HG02763 (cell line): ENCODE results near the gene TACC3.

ENCODE experiments used
- ATAC-seq: cut with Tn5 transposase; IDR thresholded peaks from one replicate; pipeline ENCODE4 v1.9.1; 2021; ENCODE audit warnings: mild to moderate bottlenecking, moderate library complexity; ENCODE audit not compliant: unreplicated experiment

The TACC3 gene

DNA sequence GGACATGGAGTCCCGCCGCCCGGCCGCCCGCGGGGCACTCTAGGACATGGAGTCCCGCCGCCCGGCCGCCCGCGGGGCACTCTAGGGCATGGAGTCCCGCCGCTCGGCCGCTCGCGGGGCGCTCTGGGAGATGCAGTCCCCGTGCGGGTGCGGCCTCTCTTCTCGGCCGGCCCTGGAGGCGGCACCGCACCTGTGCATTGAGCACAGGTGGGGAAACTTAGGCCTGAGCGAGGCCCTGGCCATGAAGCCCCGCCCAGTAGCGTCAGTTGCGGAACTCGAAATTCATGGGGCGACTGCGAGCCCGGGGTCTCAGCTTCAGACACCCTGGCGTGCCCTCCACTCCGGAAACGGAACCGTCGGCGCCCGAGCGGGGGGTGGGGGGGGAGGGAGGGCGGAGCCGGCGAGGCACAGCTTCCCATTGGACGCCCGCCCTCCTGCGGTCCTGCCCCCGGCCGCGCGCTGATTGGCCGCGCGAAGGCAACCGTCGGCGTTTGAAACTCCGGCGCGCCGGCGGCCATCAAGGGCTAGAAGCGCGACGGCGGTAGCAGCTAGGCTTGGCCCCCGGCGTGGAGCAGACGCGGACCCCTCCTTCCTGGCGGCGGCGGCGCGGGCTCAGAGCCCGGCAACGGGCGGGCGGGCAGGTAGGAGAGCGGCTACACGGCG, at the start of gene TACC3, which contains the start of gene TMEM129:
TACC3 (plus strand) TSS at position 519 of the 663 bp plus-strand sequence. CDS start 1,901 bp downstream, outside the sequence.
TMEM129 (minus strand) TSS at position 321 of the 663 bp plus-strand sequence. CDS start 486 bp downstream, outside the sequence.
- ATAC-seq, result peak; percentile 76

DNA sequence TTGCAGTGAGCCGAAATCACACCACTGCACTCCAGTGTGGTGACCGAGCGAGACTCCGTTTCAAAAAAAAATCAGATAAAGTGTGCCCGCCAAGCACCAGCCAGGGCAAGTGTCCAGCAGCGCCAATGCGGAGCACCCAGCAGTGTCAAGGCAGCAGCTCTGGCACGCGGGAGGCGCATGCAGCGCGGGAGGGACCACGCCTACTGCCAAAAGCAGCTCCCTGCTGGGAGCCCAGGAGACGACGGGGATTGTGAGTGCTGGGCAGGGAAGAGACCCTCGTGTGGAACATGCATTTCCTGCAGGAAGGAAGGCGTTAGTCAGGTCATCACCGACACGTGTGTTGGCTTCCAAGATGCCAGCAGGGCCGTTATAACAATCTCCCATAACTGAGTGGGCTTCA, 47.6 kb upstream of the TACC3 start:
- no peak for ATAC-seq

DNA sequence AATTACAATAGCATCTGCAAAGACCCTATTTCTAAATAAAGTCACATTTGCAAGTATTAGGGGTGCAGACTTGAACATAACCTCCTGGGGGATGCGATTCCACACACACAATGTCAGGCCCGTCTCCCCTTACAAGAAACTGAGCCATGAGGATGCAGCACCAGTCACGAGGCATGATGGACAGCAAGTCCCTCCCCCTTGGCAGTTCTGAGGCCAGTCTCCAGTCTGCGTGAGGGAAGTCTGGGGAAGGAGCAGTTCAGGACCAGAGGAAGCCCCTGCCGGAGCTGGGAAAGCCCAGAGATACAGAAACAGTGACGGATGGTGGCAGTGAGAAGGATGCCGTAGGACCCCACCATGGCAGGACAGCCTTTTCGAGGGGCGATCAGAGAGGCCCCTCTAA, 46.6 kb upstream of the TACC3 start:
- ATAC-seq, result no peak

DNA sequence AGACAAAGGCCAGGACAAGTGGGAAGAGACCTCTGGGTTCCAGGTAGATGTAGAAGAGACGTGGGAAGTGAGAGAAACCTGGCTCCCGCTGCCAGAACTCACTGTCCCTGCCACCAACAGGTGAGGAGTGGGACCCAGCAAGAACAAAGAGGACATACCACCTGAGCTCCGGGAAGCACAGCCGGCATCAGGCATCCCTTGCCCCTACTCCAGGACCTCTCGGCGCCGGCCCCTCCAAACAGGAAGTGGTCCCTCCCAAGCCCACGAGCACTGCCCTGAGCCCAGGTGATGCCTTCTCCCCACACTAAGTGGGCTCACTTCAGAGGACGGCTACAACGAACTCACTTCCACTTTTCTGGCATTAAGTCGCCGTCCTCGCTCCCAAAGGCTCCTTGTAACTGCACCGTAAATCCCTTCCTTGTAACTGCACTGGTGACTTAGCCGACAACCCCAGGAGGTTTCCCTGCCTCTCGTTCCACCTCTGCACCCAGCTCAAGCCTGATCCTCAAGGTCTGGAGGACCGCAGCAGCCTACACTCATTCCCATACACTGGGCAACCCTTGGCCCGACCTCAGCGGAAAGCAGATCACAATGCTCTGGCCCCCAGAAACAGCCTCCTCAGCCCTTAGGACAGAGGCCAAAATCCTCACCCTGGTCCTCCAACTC, 46.1 kb upstream of the TACC3 start:
- ATAC-seq, result no peak

DNA sequence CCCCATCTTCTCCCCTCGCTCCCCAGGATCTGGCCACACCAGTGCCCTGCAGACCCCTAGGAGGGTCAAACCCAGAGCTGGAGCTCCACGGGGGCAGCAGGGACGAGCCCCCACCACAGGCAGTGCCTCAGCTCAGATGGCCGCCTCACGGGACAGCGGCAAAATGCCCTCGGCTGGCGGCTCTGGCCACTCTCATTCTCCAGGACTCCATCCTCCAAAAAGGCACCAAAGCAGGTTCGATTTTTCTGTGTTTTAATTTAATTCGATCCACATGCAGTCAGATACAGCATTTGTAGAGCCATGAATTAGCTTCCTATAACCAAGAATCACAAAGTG, 45.6 kb upstream of the TACC3 start:
- ATAC-seq, result no peak

DNA sequence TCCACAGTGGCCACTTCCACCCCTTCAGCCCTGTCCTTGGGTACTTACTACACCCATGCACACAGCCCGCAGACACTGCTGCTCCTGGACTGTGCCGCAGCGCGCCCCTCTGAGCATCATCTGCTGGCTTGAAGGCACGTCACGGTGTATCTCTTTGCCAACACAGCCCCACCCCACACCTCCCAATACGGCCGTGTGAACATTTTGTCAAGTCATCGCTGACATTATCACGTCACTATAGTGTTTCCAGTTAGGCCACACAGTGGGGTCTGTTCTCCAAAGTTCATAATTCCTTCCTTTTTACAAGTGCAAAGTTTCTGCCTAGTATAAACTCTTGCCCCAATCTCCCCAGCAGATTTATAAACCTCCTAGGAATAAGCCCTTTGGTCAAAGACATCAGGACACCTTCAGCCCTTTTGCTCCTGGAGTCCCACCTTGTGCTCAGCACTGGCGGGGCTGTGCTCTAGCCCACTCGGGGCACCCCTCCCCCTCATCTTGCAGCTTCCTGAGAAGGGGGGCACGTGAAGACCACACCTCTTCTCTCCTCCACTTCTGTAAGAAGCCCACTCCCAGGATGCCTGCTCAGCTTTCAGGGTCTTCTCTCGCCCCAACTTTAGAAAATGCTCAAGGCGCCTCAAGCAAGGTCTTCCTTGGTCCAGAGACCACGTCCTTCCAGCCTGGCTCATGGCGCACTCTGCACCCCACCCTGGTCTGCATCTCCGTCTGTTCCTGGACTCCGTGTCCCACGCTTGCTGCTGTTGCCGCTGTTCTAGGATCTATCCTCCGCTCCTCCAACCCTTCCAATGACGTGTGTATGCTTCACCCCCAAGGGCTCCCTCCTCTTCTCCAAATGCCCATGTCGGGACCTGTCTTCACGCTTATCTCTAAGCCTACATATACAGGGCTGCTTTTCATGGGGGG, 44.5 kb upstream of the TACC3 start:
- no peak for ATAC-seq

DNA sequence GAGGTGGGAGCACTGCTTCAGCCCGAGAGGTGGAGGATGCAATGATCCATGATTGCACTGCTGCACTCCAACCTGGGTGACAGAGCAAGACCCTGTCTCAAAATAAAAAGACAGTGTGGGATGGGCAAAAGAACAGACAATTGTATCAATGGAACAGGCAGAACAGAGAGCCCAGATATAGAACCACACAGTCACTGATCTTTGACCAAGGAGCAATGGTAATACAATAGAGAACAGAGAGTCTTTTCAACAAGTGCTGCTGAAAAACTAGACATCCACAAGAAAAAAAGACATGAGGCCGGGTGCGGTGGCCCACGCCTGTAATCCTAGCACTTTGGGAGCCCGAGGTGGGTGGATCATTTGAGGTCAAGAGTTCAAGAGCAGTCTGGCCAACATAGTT, 43.1 kb upstream of the TACC3 start:
- ATAC-seq, result no peak

DNA sequence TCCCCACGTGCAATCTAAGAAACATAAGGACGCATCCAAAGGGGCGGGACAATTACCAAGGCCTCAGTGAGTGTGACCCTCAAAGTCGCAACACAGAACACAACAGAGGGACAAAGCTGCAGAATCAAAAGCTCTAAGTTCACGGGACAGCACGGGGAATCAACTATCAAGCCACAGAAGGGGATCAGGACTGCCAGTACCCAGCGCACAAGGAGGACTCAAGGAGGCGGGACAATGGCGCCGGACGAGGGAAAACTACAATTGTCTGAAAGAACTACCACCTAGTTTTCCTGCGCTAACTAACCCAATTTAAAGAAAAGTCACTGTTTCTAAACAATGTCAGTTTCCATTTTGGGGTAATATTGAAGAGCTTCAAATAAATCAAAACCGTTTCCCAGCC, 38.5 kb upstream of the TACC3 start:
- ATAC-seq, result no peak

DNA sequence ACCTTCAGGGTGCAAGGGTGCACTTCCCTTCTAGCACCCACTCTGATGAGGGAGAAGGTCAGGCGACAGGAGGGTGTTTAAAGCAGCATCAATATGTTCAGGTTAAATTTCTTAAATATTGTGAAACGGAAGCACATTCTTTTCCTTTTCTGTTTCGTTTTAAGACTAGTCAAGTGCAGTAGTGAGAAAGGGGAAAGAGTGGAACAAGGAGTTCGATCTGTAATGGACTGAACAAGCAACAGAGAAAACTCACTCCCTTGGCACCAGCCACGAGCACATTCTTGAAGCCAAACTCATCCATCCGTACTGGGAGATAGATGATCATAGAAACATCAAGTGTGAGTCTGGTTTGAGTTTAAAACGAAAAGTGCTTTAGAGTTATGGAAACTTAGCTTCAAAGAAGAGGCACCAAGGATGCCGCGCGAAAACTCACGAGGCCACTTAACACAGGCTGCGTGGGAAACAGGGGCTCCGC, 38.0 kb upstream of the TACC3 start:
- no peak for ATAC-seq

DNA sequence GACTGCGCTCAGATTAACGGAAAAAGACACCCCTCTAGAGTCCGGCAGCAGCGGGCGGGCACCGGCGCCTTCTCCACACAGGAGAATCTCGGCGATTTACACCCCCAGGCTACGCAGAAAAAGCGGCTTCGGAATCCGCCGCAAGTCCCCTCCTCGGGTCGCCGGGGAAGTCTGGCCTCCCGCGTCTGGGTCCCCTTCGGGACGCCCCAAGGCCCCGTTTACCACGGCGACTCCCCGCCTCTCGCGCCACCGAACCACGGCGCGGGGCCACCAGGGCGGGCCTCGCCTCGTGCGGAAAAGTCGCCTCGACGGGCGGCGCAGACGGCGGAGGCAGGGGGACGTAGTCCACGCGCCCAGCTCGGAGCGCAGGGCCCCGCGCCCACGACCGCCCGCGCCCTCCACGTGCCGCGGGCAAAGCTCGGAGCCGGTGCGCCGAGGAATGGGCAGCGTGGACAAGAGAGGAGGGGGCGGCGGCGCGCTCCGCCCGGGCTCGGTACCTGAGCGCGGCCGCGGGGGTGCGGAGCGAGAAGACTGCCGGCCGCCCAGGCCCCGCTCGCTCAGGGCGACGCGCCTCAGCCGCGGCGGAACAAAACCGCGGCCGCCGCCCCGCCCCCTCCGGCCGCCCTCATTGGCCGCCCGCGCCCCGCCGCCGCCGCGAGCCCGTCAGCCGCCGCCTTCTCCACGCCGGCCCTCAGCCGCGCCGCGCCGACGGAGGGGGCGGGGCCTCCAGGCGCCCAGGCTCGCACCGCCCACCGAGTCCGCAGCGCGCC, 37.4 kb upstream of the TACC3 start, which contains the start of gene FAM53A:
FAM53A (minus strand) TSS at position 578 of the 770 bp plus-strand sequence. CDS start 15,572 bp downstream, outside the sequence.
- ATAC-seq, result peak; percentile 89

DNA sequence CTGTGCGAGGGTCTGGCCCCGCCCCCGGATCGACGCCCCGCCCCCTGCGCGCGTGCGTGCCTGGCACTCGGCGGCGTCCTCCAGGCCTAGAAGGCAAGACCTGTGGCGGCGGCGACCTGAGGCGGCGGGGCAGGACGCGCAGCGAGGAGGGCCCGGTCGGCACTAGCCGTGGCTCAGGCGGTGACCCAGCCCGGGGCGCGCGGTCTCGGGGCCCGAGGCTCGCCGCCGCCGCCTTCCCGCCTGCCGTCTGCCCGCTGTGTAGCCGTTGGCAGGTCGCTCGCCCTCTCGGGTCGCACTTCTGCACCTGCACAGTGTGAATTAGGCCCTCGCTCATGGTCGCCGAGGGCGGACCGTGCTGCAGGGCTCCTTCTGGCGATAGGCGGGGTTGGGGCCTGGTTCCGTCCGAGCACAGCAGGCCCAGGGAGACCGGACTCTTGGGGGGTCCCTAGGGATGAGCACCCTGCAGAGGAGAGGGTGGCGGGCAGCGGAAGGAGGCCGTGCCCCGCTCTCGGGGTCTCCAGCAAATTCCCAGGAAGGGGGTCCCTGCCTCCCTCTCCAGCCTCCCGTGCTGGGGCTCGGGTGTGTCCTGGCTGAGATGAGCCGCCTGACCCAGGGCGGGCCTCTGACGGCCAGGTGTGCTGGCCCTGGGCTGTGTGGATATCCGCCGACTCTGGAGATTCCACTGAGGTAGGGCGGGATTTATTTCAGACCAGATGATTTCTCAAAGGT, 36.7 kb upstream of the TACC3 start:
- ATAC-seq, result no peak

DNA sequence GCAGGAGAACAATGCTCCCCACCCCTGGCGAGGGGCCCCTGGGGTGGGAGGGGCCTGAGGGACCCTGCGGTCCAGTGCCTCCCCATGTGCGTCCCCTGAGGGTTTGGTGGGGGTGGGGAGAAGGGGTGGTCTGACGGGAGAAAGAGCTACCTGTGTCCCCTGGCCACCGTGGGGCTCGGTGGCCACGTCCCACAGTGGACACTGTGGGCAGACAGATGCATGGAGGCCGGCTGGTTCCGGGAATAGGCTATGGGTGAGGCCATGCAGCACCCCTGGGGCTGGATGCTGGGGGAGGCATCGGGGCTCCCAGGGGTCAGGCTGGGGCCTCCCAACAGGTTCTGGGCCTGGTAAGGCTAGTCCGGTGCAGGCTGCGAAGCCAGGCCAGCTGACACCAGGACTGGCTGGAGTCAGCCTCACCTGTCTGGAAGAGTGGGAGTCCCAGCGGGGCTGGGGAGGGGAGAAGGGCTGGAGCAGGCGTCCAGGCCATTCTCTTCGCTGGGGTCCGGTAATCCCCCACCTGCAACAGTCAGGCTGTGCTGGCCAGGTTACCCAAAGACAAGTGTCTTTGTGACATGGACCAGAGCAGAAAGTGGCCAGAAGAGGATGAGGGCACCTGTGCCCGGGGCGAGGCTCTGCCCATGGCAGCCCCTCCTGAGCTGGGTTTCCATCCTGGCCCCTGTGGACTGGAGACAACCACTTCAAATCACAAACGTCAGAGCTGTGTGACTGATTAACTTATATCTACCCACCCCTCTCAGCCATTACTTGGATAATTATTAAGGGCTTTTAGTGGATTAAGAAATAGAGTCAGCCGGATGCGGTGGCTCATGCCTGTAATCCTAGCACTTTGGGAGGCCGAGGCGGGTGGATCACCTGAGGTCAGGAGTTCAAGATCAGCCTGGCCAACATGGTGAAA, 35.8 kb upstream of the TACC3 start:
- ATAC-seq, result no peak

DNA sequence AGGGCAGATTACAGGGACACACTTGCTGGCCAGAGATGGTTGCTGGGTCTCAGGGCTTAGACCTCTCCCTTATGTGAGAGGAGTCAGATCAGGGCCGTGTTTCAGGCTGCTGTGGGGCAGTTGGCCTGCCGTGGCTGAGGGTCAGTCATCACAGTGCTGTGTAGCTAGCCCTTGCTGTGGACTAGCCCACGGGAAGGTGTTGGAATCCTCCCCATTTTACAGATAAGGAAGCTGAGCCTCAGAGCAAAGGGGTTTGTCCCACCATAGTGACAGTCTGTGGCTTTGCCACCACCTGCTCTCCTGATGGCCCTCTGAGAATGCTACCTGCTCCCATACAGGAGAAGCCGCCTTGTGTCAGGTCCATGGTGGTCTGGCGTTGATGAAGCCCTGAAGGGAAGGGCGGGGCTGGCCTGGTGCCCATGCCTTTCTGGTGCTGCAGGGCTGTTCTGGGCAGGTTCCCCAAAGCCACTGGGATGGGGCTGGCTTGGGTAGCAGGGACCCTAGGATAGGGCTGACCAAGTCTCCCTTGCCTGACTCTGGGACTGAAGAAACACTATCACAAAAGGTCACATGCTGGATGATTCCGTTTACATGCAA, 34.8 kb upstream of the TACC3 start:
- no peak for ATAC-seq

DNA sequence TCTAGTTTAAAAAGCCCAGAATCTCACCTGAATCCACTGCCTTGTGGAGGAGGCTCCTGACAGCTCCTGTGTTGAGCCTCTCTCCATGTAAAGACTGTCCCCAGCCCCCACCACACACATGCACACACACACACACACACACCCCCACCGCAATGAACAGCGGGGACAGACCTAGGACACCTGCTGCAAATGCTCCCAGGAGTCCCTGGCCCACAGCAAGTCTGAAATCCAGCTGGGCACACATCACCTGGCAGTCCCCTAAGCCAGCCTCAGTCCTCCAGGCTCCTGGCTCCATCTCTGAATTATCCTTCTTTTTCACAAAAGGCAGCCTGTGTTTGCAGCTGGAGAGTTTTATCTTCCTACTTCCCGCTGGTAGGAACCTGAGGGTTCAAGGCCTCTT, 30.6 kb upstream of the TACC3 start:
- ATAC-seq, result no peak

DNA sequence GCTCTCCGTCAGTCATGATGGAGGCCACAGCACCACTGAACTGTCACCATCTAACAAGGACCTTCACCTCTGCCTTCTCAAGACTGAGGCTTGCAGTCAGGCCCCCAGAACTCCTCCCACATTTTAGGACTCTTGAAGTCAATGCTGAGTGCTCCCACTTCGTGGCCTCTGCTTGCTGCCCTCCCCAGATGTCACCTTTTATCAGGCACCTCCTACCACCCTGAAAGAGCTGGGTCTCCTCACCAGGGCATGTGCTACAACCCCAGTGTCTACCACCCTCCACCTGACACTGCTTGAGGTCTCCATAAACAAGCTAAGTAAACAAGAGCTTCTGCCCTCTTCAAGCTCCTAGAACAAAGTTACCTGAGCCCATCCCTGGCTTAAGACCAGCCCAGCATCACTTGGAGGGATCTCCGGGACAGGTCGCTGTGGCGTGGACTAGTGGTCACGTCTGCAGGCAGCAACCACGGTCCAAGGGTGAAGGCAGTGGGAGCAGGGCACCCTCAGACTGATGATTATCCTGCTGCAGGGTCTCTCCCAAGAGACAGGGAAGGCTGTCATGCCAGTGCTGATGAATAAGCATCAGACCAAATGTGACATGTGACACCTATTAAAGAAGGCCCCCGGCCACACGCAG, 29.5 kb upstream of the TACC3 start:
- ATAC-seq, result no peak

DNA sequence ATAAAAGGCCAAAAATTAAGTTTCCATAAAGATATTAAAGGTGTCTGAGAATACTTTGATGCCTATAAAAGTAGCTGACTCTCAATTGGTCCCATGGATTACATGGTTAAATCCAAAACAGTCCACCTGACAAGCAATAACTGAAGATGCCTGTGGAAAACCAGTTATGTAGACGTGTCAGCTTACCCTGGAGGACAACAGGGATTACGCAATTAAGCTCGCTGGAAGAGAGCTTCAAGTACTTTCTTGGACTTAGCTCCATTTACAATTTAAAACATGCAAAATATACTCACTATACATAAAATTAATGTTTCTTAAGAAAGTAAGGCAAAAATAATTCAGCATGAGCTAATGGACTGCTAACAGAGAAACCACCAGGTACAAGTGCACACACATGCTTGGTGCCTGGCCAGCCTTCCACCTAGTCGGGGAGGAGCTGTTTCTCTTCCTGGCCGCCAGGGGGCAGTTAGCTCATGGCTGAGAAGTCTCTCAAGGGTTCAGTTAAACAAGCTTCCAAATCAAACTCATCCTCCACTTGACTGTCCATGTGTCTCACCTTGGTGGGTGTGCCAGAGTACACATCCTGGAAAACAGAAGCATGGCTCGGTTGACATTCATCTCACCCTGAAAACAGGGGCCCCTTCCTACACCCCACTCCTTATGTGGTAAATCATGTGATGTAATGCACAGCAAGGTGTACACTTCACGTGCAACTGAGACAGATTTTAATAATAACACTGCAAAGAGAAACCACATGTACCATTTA, 28.0 kb upstream of the TACC3 start:
- no peak for ATAC-seq

DNA sequence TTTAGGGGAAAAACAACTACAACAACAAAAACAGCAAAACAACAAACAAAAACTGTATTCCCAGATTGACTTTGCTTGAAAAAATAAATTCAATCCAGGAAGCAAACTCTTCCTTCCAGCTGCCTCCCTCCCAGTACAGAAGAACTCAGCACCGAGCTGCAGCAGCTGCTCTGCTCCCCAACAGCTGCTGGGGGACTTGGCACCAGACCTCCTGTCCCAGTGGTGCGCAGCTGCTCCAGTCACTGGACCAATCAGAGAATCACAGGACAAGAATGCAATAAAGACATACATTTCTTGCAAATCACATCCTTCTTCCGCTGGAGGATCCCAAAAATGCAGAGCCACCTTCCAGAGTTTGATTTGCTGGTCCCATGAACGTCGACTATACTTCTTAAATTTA, 25.4 kb upstream of the TACC3 start:
- ATAC-seq, result no peak
